H9 (cell line): ENCODE measurements around the gene PPP1R8. TPM values are rescaled to one million over a fixed set of nuclear protein-coding genes. Genes with fewer than 3 reads are reported as not detected.

ENCODE experiments used
- DNase-seq: peaks from one replicate; pipeline ENCODE4 v3.0.0-alpha.2; 2017
- H2AFZ ChIP-seq: one replicate; pipeline ENCODE4 v1.6.1; 2013; ENCODE audit warnings: mild to moderate bottlenecking, low read length, control low read depth, moderate library complexity
- H2AK5ac ChIP-seq: 2 replicates; pipeline ENCODE4 v1.6.1; 2013; ENCODE audit warnings: low read length, control low read depth, mixed read lengths; ENCODE audit not compliant: insufficient read length
- H2BK120ac ChIP-seq: one replicate; pipeline ENCODE4 v1.6.1; 2013; ENCODE audit warnings: low read depth, mild to moderate bottlenecking, low read length, control low read depth, inconsistent platforms; ENCODE audit not compliant: poor library complexity, severe bottlenecking
- H2BK12ac ChIP-seq: 2 replicates; pipeline ENCODE4 v1.6.1; 2013; ENCODE audit warnings: low read length, control low read depth, mixed read lengths, low read depth; ENCODE audit not compliant: insufficient read length
- H2BK15ac ChIP-seq: 2 replicates; pipeline ENCODE4 v1.6.1; 2013; ENCODE audit warnings: low read depth, low read length, control low read depth
- H2BK20ac ChIP-seq: one replicate; pipeline ENCODE4 v1.6.1; 2013; ENCODE audit warnings: low read depth, mild to moderate bottlenecking, low read length, control low read depth, inconsistent platforms; ENCODE audit not compliant: poor library complexity, severe bottlenecking
- H2BK5ac ChIP-seq: 2 replicates; pipeline ENCODE4 v1.6.1; 2013; ENCODE audit warnings: low read length, control low read depth, mixed read lengths; ENCODE audit not compliant: insufficient read length
- H3K14ac ChIP-seq: 2 replicates; pipeline ENCODE4 v1.6.1; 2013; ENCODE audit warnings: low read length, control low read depth; ENCODE audit not compliant: insufficient read depth
- H3K18ac ChIP-seq: 2 replicates; pipeline ENCODE4 v1.6.1; 2013; ENCODE audit warnings: low read depth, mild to moderate bottlenecking, mixed read lengths, low read length, control low read depth; ENCODE audit not compliant: insufficient read length
- H3K23ac ChIP-seq: 2 replicates; pipeline ENCODE4 v1.6.1; 2013; ENCODE audit warnings: low read length, control low read depth, mixed read lengths, low read depth; ENCODE audit not compliant: insufficient read length
- H3K23me2 ChIP-seq: 2 replicates; pipeline ENCODE4 v1.6.1; 2013; ENCODE audit warnings: low read depth, mild to moderate bottlenecking, mixed read lengths, low read length, control low read depth; ENCODE audit not compliant: insufficient read length, poor library complexity, severe bottlenecking
- H3K27ac ChIP-seq: 2 replicates; pipeline ENCODE4 v1.5.1; 2013; ENCODE audit warnings: low read length, control low read depth, mixed read lengths, low read depth; ENCODE audit not compliant: insufficient read length
- H3K27me3 ChIP-seq: 2 replicates; pipeline ENCODE4 v1.6.1; 2013; ENCODE audit warnings: low read length, control low read depth, inconsistent platforms; ENCODE audit not compliant: insufficient read depth
- H3K4ac ChIP-seq: 2 replicates; pipeline ENCODE4 v1.6.1; 2013; ENCODE audit warnings: low read depth, mild to moderate bottlenecking, control low read depth, inconsistent platforms, low read length, moderate library complexity
- H3K4me1 ChIP-seq: 2 replicates; pipeline ENCODE4 v1.6.1; 2013; ENCODE audit warnings: low read length, control low read depth, inconsistent platforms; ENCODE audit not compliant: insufficient read depth
- H3K4me2 ChIP-seq: 2 replicates; pipeline ENCODE4 v1.6.1; 2013; ENCODE audit warnings: low read length, control low read depth, mixed read lengths; ENCODE audit not compliant: insufficient read length, insufficient read depth
- H3K56ac ChIP-seq: 2 replicates; pipeline ENCODE4 v1.6.1; 2013; ENCODE audit warnings: low read depth, mild to moderate bottlenecking, mixed read lengths, low read length, control low read depth; ENCODE audit not compliant: insufficient read length
- H3K79me1 ChIP-seq: 2 replicates; pipeline ENCODE4 v1.6.1; 2013; ENCODE audit warnings: low read depth, mild to moderate bottlenecking, moderate library complexity, low read length, control low read depth, inconsistent platforms; ENCODE audit not compliant: insufficient read depth, poor library complexity, severe bottlenecking
- H3K79me2 ChIP-seq: 2 replicates; pipeline ENCODE4 v1.6.1; 2013; ENCODE audit warnings: low read length, control low read depth, inconsistent platforms; ENCODE audit not compliant: insufficient read depth
- H3K9ac ChIP-seq: 2 replicates; pipeline ENCODE4 v1.6.1; 2013; ENCODE audit warnings: low read length, control low read depth, mixed read lengths; ENCODE audit not compliant: insufficient read length; ENCODE audit errors: extremely low read depth
- H3K9me3 ChIP-seq: one replicate; pipeline ENCODE4 v1.6.1; 2013; ENCODE audit warnings: low read depth, low read length, inconsistent platforms; ENCODE audit not compliant: control insufficient read depth
- H3T11ph ChIP-seq: one replicate; pipeline ENCODE4 v1.6.1; 2013; ENCODE audit warnings: mild to moderate bottlenecking, low read length, control low read depth, inconsistent platforms
- H4K20me1 ChIP-seq: one replicate; pipeline ENCODE4 v1.6.1; 2013; ENCODE audit not compliant: control insufficient read depth, insufficient read length, insufficient read depth
- H4K5ac ChIP-seq: 2 replicates; pipeline ENCODE4 v1.6.1; 2013; ENCODE audit warnings: low read depth, mild to moderate bottlenecking, mixed read lengths, low read length, control low read depth; ENCODE audit not compliant: insufficient read length
- H4K8ac ChIP-seq: replicated peaks from 2 replicates; pipeline ENCODE4 v1.6.1; 2013; ENCODE audit warnings: low read length, control low read depth, mixed read lengths, low read depth; ENCODE audit not compliant: insufficient read length
- H4K91ac ChIP-seq: 2 replicates; pipeline ENCODE4 v1.6.1; 2013; ENCODE audit warnings: low read depth, mild to moderate bottlenecking, moderate library complexity, mixed read lengths, low read length, control low read depth; ENCODE audit not compliant: insufficient read length
- H3K27ac Mint-ChIP-seq, 3 experiments: 2 replicates in 2 of 3; 3 replicates in 1 of 3; pipeline ENCODE4 v1.8.0; 2020 to 2021; ENCODE audit warnings: mixed read lengths in 3 of 3, mild to moderate bottlenecking in 1 of 3, moderate library complexity in 1 of 3
- H3K27me3 Mint-ChIP-seq: 2 replicates; pipeline ENCODE4 v1.8.0; 2021; ENCODE audit warnings: low read depth, mild to moderate bottlenecking, moderate library complexity, mixed read lengths
- H3K36me3 Mint-ChIP-seq, 3 experiments: 2 replicates in 2 of 3; 3 replicates in 1 of 3; pipeline ENCODE4 v1.8.0; 2020 to 2021; ENCODE audit warnings: low read depth in 3 of 3, mixed read lengths in 3 of 3; ENCODE audit not compliant: insufficient read depth in 1 of 3
- H3K4me1 Mint-ChIP-seq, 2 experiments: 2 replicates each; pipeline ENCODE4 v1.8.0; 2020; ENCODE audit warnings: mixed read lengths in 2 of 2
- H3K4me3 Mint-ChIP-seq, 2 experiments: 2 replicates in 1 of 2; 3 replicates in 1 of 2; pipeline ENCODE4 v1.8.0; 2020 to 2021; ENCODE audit warnings: mild to moderate bottlenecking in 2 of 2, mixed read lengths in 2 of 2, moderate library complexity in 1 of 2
- H3K9me3 Mint-ChIP-seq, 2 experiments: 2 replicates in 1 of 2; 3 replicates in 1 of 2; pipeline ENCODE4 v1.8.0; 2020; ENCODE audit warnings: mild to moderate bottlenecking in 2 of 2, mixed read lengths in 2 of 2, moderate library complexity in 1 of 2
- CTCF ChIP-seq: fragments of 200-600 bp; sonication (generic); conservative IDR thresholded peaks from 3 replicates; pipeline ENCODE4 v1.8.0; 2021; ENCODE audit warnings: antibody characterized with exemption, mild to moderate bottlenecking
- WGBS: extraction: QIAGEN DNeasy Blood & Tissue Kit; methylation state at CpG from one replicate; pipeline ENCODE4 v1.1.7; 2013; ENCODE audit warnings: missing lambda C conversion rate, low lambda C conversion rate, mixed read lengths; ENCODE audit not compliant: insufficient read length; ENCODE audit errors: extremely low coverage; 5-methylcytosine and 5-hydroxymethylcytosine counted together
- total RNA-seq: library from RNA; stranded (reverse); gene quantifications from 2 replicates; pipeline ENCODE4 v1.2.1, GENCODE V29; 2021

PPP1R8 gene
- total RNA-seq, 1 experiment from 2014 or later = 58.8 TPM

- H2AK5ac ChIP-seq = no peak overlapping the region
- no peak overlapping the region for H4K5ac ChIP-seq
- no peaks in the 10 kb centered on the region for H3K27me3 Mint-ChIP-seq
- no peak overlapping the region for H3K18ac ChIP-seq
- H4K20me1 ChIP-seq = no peaks in the 10 kb centered on the region
- H2BK12ac ChIP-seq = no peak overlapping the region
- peaks cover 0 to 12% (median 2%) of the 10 kb centered on the region in 3 experiments; a peak in 3 of 7 replicates for H3K36me3 Mint-ChIP-seq
- H3K79me2 ChIP-seq = no peaks in the 10 kb centered on the region
- no CpG with 5 or more reads among the region's 4 CpGs for WGBS
- no peak overlapping the region for H3T11ph ChIP-seq
- DNase-seq = no peak
- no peak overlapping the region for H3K56ac ChIP-seq
- no peak overlapping the region for H2BK20ac ChIP-seq
- no peak overlapping the region for H3K27ac Mint-ChIP-seq
- H3K4ac ChIP-seq = no peak overlapping the region
- H3K4me3 Mint-ChIP-seq = no peak overlapping the region
- no peak overlapping the region for H2BK5ac ChIP-seq
- H2AFZ ChIP-seq = no peak overlapping the region
- no peak overlapping the region for H3K27ac ChIP-seq
- no peaks in the 10 kb centered on the region for H3K4me1 Mint-ChIP-seq
- no peaks in the 10 kb centered on the region for H3K27me3 ChIP-seq
- no peak overlapping the region for H3K14ac ChIP-seq
- TF ChIP-seq CTCF = no peak
- no peaks in the 10 kb centered on the region for H3K79me1 ChIP-seq
- H3K23me2 ChIP-seq = no peaks in the 10 kb centered on the region
- H2BK15ac ChIP-seq = no peak overlapping the region
- no peak overlapping the region for H2BK120ac ChIP-seq
- H4K8ac ChIP-seq = no peak overlapping the region
- H3K9ac ChIP-seq = no peak overlapping the region
- no peaks in the 10 kb centered on the region for H3K9me3 ChIP-seq
- no peak overlapping the region for H3K23ac ChIP-seq
- H3K4me1 ChIP-seq = no peaks in the 10 kb centered on the region
- no peak overlapping the region for H3K4me2 ChIP-seq
- no peaks in the 10 kb centered on the region for H3K9me3 Mint-ChIP-seq
- no peak overlapping the region for H4K91ac ChIP-seq
These were observed 6.8 kb upstream of the PPP1R8 start for GRCh38 chr1:27823784-27824183.
